Measurements from ENCODE around the gene EPHA1.

Gene EPHA1

GRCh38 chr7:143407287-143408251, 1.1 kb downstream of the EPHA1 start (continued):
- TF ChIP-seq KLF16 (tag by site-specific recombination; IDR thresholded peaks at IDR 0.05): no peak
- no peak for TF ChIP-seq ZNF501 (tag by site-specific recombination; IDR thresholded peaks at IDR 0.05)
- TF ChIP-seq BCL6B (tag by site-specific recombination; IDR thresholded peaks at IDR 0.05): no peak
- no peak for TF ChIP-seq ZNF24 (tag by site-specific recombination; IDR thresholded peaks at IDR 0.05)
- TF ChIP-seq TSHZ1 (tag by site-specific recombination; IDR thresholded peaks at IDR 0.05; ENCODE audit: borderline replicate concordance): no peak
- no peak for TF ChIP-seq ZNF416 (tag by site-specific recombination; IDR thresholded peaks at IDR 0.05)
- TF ChIP-seq ZNF449 (tag by site-specific recombination; IDR thresholded peaks at IDR 0.05): no peak

GRCh38 chr7:143406002-143406357, 2.7 kb downstream of the EPHA1 start:
- no peaks in the 10 kb centered on the region for H3K9me3 ChIP-seq (ENCODE audit: control insufficient read depth, insufficient read depth, low read depth, low read length)
- ChIA-PET CTCF (interaction anchor here (0.6 to 3.6 kb wide), 4 partner anchors 10 to 1452 kb away, joined by 3 to 20 read pairs (median 6); no protein-coding TSS in a partner anchor), POLR2A (interaction anchor here (1.0 kb wide), 1 partner anchor 26 kb away, joined by 3 read pairs; no protein-coding TSS in a partner anchor)
- no peaks in the 10 kb centered on the region for H3K36me3 ChIP-seq (ENCODE audit: control insufficient read depth in 2 of 2, insufficient read depth in 1 of 2, low read length in 2 of 2)
- no peak overlapping the region for H3K4me3 ChIP-seq (ENCODE audit: low read depth, low read length)
- H3K27ac ChIP-seq (ENCODE audit: extremely low read depth, low read depth, low read length): no peak overlapping the region
- H3K4me1 ChIP-seq (ENCODE audit: control insufficient read depth, insufficient read depth, low read length): peaks cover 2% of the 10 kb centered on the region; the same call in 1 of the 2 replicates
- TF ChIP-seq BCL11A (tag by site-specific recombination; IDR thresholded peaks at IDR 0.05; ENCODE audit: low read depth) (no peak), ZNF701 (tag by site-specific recombination; IDR thresholded peaks at IDR 0.05) (no peak), ZBTB6 (tag by site-specific recombination; IDR thresholded peaks at IDR 0.05) (no peak), ZNF112 (tag by site-specific recombination; IDR thresholded peaks at IDR 0.05) (no peak), ZBTB8A (tag by site-specific recombination; IDR thresholded peaks at IDR 0.05) (no peak), ZFP41 (tag by site-specific recombination; IDR thresholded peaks at IDR 0.05; ENCODE audit: borderline replicate concordance) (no peak)

Measured in HEK293 (cell line).